H9 (cell line): ENCODE measurements around the gene UBAP1. TPM values are rescaled to one million over a fixed set of nuclear protein-coding genes. Genes with fewer than 3 reads are reported as not detected.
"Not testable (repeated sequence)": the region's sequence is repeated elsewhere in the genome, so short reads cannot be mapped to it uniquely, and the experiment has no call there.

Experiments
- DNase-seq: peaks from one replicate; pipeline ENCODE4 v3.0.0-alpha.2; 2017
- H2AFZ ChIP-seq: one replicate; pipeline ENCODE4 v1.6.1; 2013; ENCODE audit warnings: mild to moderate bottlenecking, low read length, control low read depth, moderate library complexity
- H2AK5ac ChIP-seq: 2 replicates; pipeline ENCODE4 v1.6.1; 2013; ENCODE audit warnings: low read length, control low read depth, mixed read lengths; ENCODE audit not compliant: insufficient read length
- H2BK120ac ChIP-seq: one replicate; pipeline ENCODE4 v1.6.1; 2013; ENCODE audit warnings: low read depth, mild to moderate bottlenecking, low read length, control low read depth, inconsistent platforms; ENCODE audit not compliant: poor library complexity, severe bottlenecking
- H2BK12ac ChIP-seq: 2 replicates; pipeline ENCODE4 v1.6.1; 2013; ENCODE audit warnings: low read length, control low read depth, mixed read lengths, low read depth; ENCODE audit not compliant: insufficient read length
- H2BK15ac ChIP-seq: 2 replicates; pipeline ENCODE4 v1.6.1; 2013; ENCODE audit warnings: low read depth, low read length, control low read depth
- H2BK20ac ChIP-seq: one replicate; pipeline ENCODE4 v1.6.1; 2013; ENCODE audit warnings: low read depth, mild to moderate bottlenecking, low read length, control low read depth, inconsistent platforms; ENCODE audit not compliant: poor library complexity, severe bottlenecking
- H2BK5ac ChIP-seq: 2 replicates; pipeline ENCODE4 v1.6.1; 2013; ENCODE audit warnings: low read length, control low read depth, mixed read lengths; ENCODE audit not compliant: insufficient read length
- H3K14ac ChIP-seq: 2 replicates; pipeline ENCODE4 v1.6.1; 2013; ENCODE audit warnings: low read length, control low read depth; ENCODE audit not compliant: insufficient read depth
- H3K18ac ChIP-seq: 2 replicates; pipeline ENCODE4 v1.6.1; 2013; ENCODE audit warnings: low read depth, mild to moderate bottlenecking, mixed read lengths, low read length, control low read depth; ENCODE audit not compliant: insufficient read length
- H3K23ac ChIP-seq: 2 replicates; pipeline ENCODE4 v1.6.1; 2013; ENCODE audit warnings: low read length, control low read depth, mixed read lengths, low read depth; ENCODE audit not compliant: insufficient read length
- H3K23me2 ChIP-seq: 2 replicates; pipeline ENCODE4 v1.6.1; 2013; ENCODE audit warnings: low read depth, mild to moderate bottlenecking, mixed read lengths, low read length, control low read depth; ENCODE audit not compliant: insufficient read length, poor library complexity, severe bottlenecking
- H3K27ac ChIP-seq: 2 replicates; pipeline ENCODE4 v1.5.1; 2013; ENCODE audit warnings: low read length, control low read depth, mixed read lengths, low read depth; ENCODE audit not compliant: insufficient read length
- H3K27me3 ChIP-seq: 2 replicates; pipeline ENCODE4 v1.6.1; 2013; ENCODE audit warnings: low read length, control low read depth, inconsistent platforms; ENCODE audit not compliant: insufficient read depth
- H3K4ac ChIP-seq: 2 replicates; pipeline ENCODE4 v1.6.1; 2013; ENCODE audit warnings: low read depth, mild to moderate bottlenecking, control low read depth, inconsistent platforms, low read length, moderate library complexity
- H3K4me1 ChIP-seq: 2 replicates; pipeline ENCODE4 v1.6.1; 2013; ENCODE audit warnings: low read length, control low read depth, inconsistent platforms; ENCODE audit not compliant: insufficient read depth
- H3K4me2 ChIP-seq: 2 replicates; pipeline ENCODE4 v1.6.1; 2013; ENCODE audit warnings: low read length, control low read depth, mixed read lengths; ENCODE audit not compliant: insufficient read length, insufficient read depth
- H3K56ac ChIP-seq: 2 replicates; pipeline ENCODE4 v1.6.1; 2013; ENCODE audit warnings: low read depth, mild to moderate bottlenecking, mixed read lengths, low read length, control low read depth; ENCODE audit not compliant: insufficient read length
- H3K79me1 ChIP-seq: 2 replicates; pipeline ENCODE4 v1.6.1; 2013; ENCODE audit warnings: low read depth, mild to moderate bottlenecking, moderate library complexity, low read length, control low read depth, inconsistent platforms; ENCODE audit not compliant: insufficient read depth, poor library complexity, severe bottlenecking
- H3K79me2 ChIP-seq: 2 replicates; pipeline ENCODE4 v1.6.1; 2013; ENCODE audit warnings: low read length, control low read depth, inconsistent platforms; ENCODE audit not compliant: insufficient read depth
- H3K9ac ChIP-seq: 2 replicates; pipeline ENCODE4 v1.6.1; 2013; ENCODE audit warnings: low read length, control low read depth, mixed read lengths; ENCODE audit not compliant: insufficient read length; ENCODE audit errors: extremely low read depth
- H3K9me3 ChIP-seq: one replicate; pipeline ENCODE4 v1.6.1; 2013; ENCODE audit warnings: low read depth, low read length, inconsistent platforms; ENCODE audit not compliant: control insufficient read depth
- H3T11ph ChIP-seq: one replicate; pipeline ENCODE4 v1.6.1; 2013; ENCODE audit warnings: mild to moderate bottlenecking, low read length, control low read depth, inconsistent platforms
- H4K20me1 ChIP-seq: one replicate; pipeline ENCODE4 v1.6.1; 2013; ENCODE audit not compliant: control insufficient read depth, insufficient read length, insufficient read depth
- H4K5ac ChIP-seq: 2 replicates; pipeline ENCODE4 v1.6.1; 2013; ENCODE audit warnings: low read depth, mild to moderate bottlenecking, mixed read lengths, low read length, control low read depth; ENCODE audit not compliant: insufficient read length
- H4K8ac ChIP-seq: replicated peaks from 2 replicates; pipeline ENCODE4 v1.6.1; 2013; ENCODE audit warnings: low read length, control low read depth, mixed read lengths, low read depth; ENCODE audit not compliant: insufficient read length
- H4K91ac ChIP-seq: 2 replicates; pipeline ENCODE4 v1.6.1; 2013; ENCODE audit warnings: low read depth, mild to moderate bottlenecking, moderate library complexity, mixed read lengths, low read length, control low read depth; ENCODE audit not compliant: insufficient read length
- H3K27ac Mint-ChIP-seq, 3 experiments: 2 replicates in 2 of 3; 3 replicates in 1 of 3; pipeline ENCODE4 v1.8.0; 2020 to 2021; ENCODE audit warnings: mixed read lengths in 3 of 3, mild to moderate bottlenecking in 1 of 3, moderate library complexity in 1 of 3
- H3K27me3 Mint-ChIP-seq: 2 replicates; pipeline ENCODE4 v1.8.0; 2021; ENCODE audit warnings: low read depth, mild to moderate bottlenecking, moderate library complexity, mixed read lengths
- H3K36me3 Mint-ChIP-seq, 3 experiments: 2 replicates in 2 of 3; 3 replicates in 1 of 3; pipeline ENCODE4 v1.8.0; 2020 to 2021; ENCODE audit warnings: low read depth in 3 of 3, mixed read lengths in 3 of 3; ENCODE audit not compliant: insufficient read depth in 1 of 3
- H3K4me1 Mint-ChIP-seq, 2 experiments: 2 replicates each; pipeline ENCODE4 v1.8.0; 2020; ENCODE audit warnings: mixed read lengths in 2 of 2
- H3K4me3 Mint-ChIP-seq, 2 experiments: 2 replicates in 1 of 2; 3 replicates in 1 of 2; pipeline ENCODE4 v1.8.0; 2020 to 2021; ENCODE audit warnings: mild to moderate bottlenecking in 2 of 2, mixed read lengths in 2 of 2, moderate library complexity in 1 of 2
- H3K9me3 Mint-ChIP-seq, 2 experiments: 2 replicates in 1 of 2; 3 replicates in 1 of 2; pipeline ENCODE4 v1.8.0; 2020; ENCODE audit warnings: mild to moderate bottlenecking in 2 of 2, mixed read lengths in 2 of 2, moderate library complexity in 1 of 2
- CTCF ChIP-seq: fragments of 200-600 bp; sonication (generic); conservative IDR thresholded peaks from 3 replicates; pipeline ENCODE4 v1.8.0; 2021; ENCODE audit warnings: antibody characterized with exemption, mild to moderate bottlenecking
- WGBS: extraction: QIAGEN DNeasy Blood & Tissue Kit; methylation state at CpG from one replicate; pipeline ENCODE4 v1.1.7; 2013; ENCODE audit warnings: missing lambda C conversion rate, low lambda C conversion rate, mixed read lengths; ENCODE audit not compliant: insufficient read length; ENCODE audit errors: extremely low coverage; 5-methylcytosine and 5-hydroxymethylcytosine counted together
- total RNA-seq: library from RNA; stranded (reverse); gene quantifications from 2 replicates; pipeline ENCODE4 v1.2.1, GENCODE V29; 2021

UBAP1 gene
- total RNA-seq, 1 experiment from 2014 or later, result 32.6 TPM

- no peak overlapping the region for H3K4me2 ChIP-seq
- H3K9ac ChIP-seq, result no peak overlapping the region
- H3K4me3 Mint-ChIP-seq, result no peak overlapping the region
- DNase-seq, result no peak
- no peak overlapping the region for H2BK5ac ChIP-seq
- H3K56ac ChIP-seq, result no peak overlapping the region
- H3K27ac ChIP-seq, result no peak overlapping the region
- H4K5ac ChIP-seq, result no peak overlapping the region
- no peak overlapping the region for H2BK12ac ChIP-seq
- no peak overlapping the region for H3K14ac ChIP-seq
- H3K4me1 ChIP-seq, result no peaks in the 10 kb centered on the region
- H3K27ac Mint-ChIP-seq, result no peak overlapping the region
- H3K79me1 ChIP-seq, result peaks cover 6% of the 10 kb centered on the region
- H3K27me3 ChIP-seq, result no peaks in the 10 kb centered on the region
- H3K4me1 Mint-ChIP-seq, result peaks cover 10 to 13% of the 10 kb centered on the region in 2 experiments
- peaks cover 5 to 59% (median 42%) of the 10 kb centered on the region in 3 experiments; a peak in 6 of 7 replicates for H3K36me3 Mint-ChIP-seq
- no peaks in the 10 kb centered on the region for H3K9me3 Mint-ChIP-seq
- H2BK15ac ChIP-seq, result no peak overlapping the region
- 0 out of 2 replicates have a peak, but pooled peaks cover 2% of the 10 kb centered on the region for H3K79me2 ChIP-seq
- H2BK20ac ChIP-seq, result no peak overlapping the region
- no peaks in the 10 kb centered on the region for H4K20me1 ChIP-seq
- H4K91ac ChIP-seq, result no peak overlapping the region
- no peaks in the 10 kb centered on the region for H3K9me3 ChIP-seq
- WGBS, result no CpG with 5 or more reads among the region's 2 CpGs
- no peak overlapping the region for H3K23ac ChIP-seq
- no peaks in the 10 kb centered on the region for H3K27me3 Mint-ChIP-seq
- H3K23me2 ChIP-seq, result no peaks in the 10 kb centered on the region
- no peak for TF ChIP-seq CTCF
- H3K18ac ChIP-seq, result no peak overlapping the region
- no peak overlapping the region for H2AK5ac ChIP-seq
- H4K8ac ChIP-seq, result no peak overlapping the region
- no peak overlapping the region for H3T11ph ChIP-seq
- no peak overlapping the region for H3K4ac ChIP-seq
- H2BK120ac ChIP-seq, result no peak overlapping the region
- H2AFZ ChIP-seq, result no peak overlapping the region
Observed at GRCh38 chr9:34242830-34243229, 64.0 kb downstream of the UBAP1 start.

GRCh38 chr9:34245212-34245611 is 66.4 kb downstream of the UBAP1 start:
- H3K56ac ChIP-seq, H3K4me1 Mint-ChIP-seq, H3K27me3 ChIP-seq, H3K79me1 ChIP-seq, H2BK12ac ChIP-seq, H3K9me3 Mint-ChIP-seq, H2AFZ ChIP-seq, H2BK15ac ChIP-seq, H2AK5ac ChIP-seq, H4K91ac ChIP-seq, H3T11ph ChIP-seq, H2BK5ac ChIP-seq, H3K4ac ChIP-seq, DNase-seq, H3K4me1 ChIP-seq, H3K14ac ChIP-seq, H3K4me3 Mint-ChIP-seq, H3K18ac ChIP-seq, H3K4me2 ChIP-seq, H4K8ac ChIP-seq, H3K23ac ChIP-seq, H3K27me3 Mint-ChIP-seq, H2BK120ac ChIP-seq, H4K5ac ChIP-seq, H3K23me2 ChIP-seq, H2BK20ac ChIP-seq, H3K27ac Mint-ChIP-seq, H3K9me3 ChIP-seq, H4K20me1 ChIP-seq, H3K27ac ChIP-seq, H3K9ac ChIP-seq, H3K79me2 ChIP-seq: not testable (repeated sequence)
- no CpG with 5 or more reads among the region's 2 CpGs for WGBS
- peaks cover 3 to 58% (median 40%) of the 10 kb centered on the region in 3 experiments; a peak in 6 of 7 replicates for H3K36me3 Mint-ChIP-seq
